Stimulated activated CD8-positive, alpha-beta memory T cell treated with anti-CD3 and anti-CD28 coated beads, Interleukin-15, amount 100 ng/mL, for 1 hour (primary cell): ENCODE data around the gene COL27A1.
"Not testable (repeated sequence)": the region's sequence is repeated elsewhere in the genome, so short reads cannot be mapped to it uniquely, and the experiment has no call there.

Experiments
- DNase-seq: peaks from one replicate; pipeline ENCODE4 v3.0.0-alpha.2; 2020; ENCODE audit warnings: low read depth

COL27A1 gene

GRCh38 chr9:114324492-114324891 lies 169.2 kb downstream of the COL27A1 start:
- DNase-seq: no peak

GRCh38 chr9:114324965-114325364 lies 169.6 kb downstream of the COL27A1 start:
- DNase-seq: not testable (repeated sequence)

GRCh38 chr9:114325684-114326254 lies 170.4 kb downstream of the COL27A1 start:
- not testable (repeated sequence) for DNase-seq

GRCh38 chr9:114327749-114328148 lies 172.4 kb downstream of the COL27A1 start:
- DNase-seq: no peak

GRCh38 chr9:114328357-114328820 lies 173.1 kb downstream of the COL27A1 start:
- not testable (repeated sequence) for DNase-seq

- DNase-seq: not testable (repeated sequence)
Observed at GRCh38 chr9:114328937-114329624, 173.7 kb downstream of the COL27A1 start.

GRCh38 chr9:114329625-114330022 lies 174.3 kb downstream of the COL27A1 start, which contains the start of gene ORM2:
ORM2 (plus strand) TSS chr9:114329869; CDS start chr9:114329905, 36 bp downstream.
- DNase-seq: not testable (repeated sequence)

GRCh38 chr9:114330636-114331035 lies 175.3 kb downstream of the COL27A1 start:
- no peak for DNase-seq

GRCh38 chr9:114331229-114332195 lies 176.2 kb downstream of the COL27A1 start:
- not testable (repeated sequence) for DNase-seq

- not testable (repeated sequence) for DNase-seq
Observed at GRCh38 chr9:114332474-114333040, 177.2 kb downstream of the COL27A1 start.

- DNase-seq: not testable (repeated sequence)
Observed at GRCh38 chr9:114333718-114334117, 178.4 kb downstream of the COL27A1 start.

GRCh38 chr9:114334490-114334889 lies 179.2 kb downstream of the COL27A1 start:
- no peak for DNase-seq

GRCh38 chr9:114335745-114336144 lies 180.4 kb downstream of the COL27A1 start:
- no peak for DNase-seq

- no peak for DNase-seq
Observed at GRCh38 chr9:114336157-114336556, 180.8 kb downstream of the COL27A1 start.

GRCh38 chr9:114336699-114337395 lies 181.5 kb downstream of the COL27A1 start:
- DNase-seq: no peak

- no peak for DNase-seq
Observed at GRCh38 chr9:114338187-114338586, 182.8 kb downstream of the COL27A1 start.

GRCh38 chr9:114339130-114339908 lies 184.0 kb downstream of the COL27A1 start:
- peak; percentile 19 for DNase-seq

GRCh38 chr9:114341152-114341830 lies 186.0 kb downstream of the COL27A1 start:
- no peak for DNase-seq

GRCh38 chr9:114341991-114342390 lies 186.7 kb downstream of the COL27A1 start:
- DNase-seq: no peak
